GM23338 (cell line): ENCODE measurements around the gene DCTN2. TPM values are rescaled to one million over a fixed set of nuclear protein-coding genes. Genes with fewer than 3 reads are reported as not detected.

ENCODE experiments used
- ATAC-seq: fragments of 200-7000 bp; cut with Tn5 transposase; 3 replicates; pipeline ENCODE4 v1.9.1; 2020
- DNase-seq: peaks from one replicate; pipeline ENCODE4 v3.0.0-alpha.2; 2015; ENCODE audit warnings: low spot score
- H2AFZ ChIP-seq: fragments of 200-600 bp; sonication (generic); 2 replicates; pipeline ENCODE4 v1.8.0; 2016; ENCODE audit warnings: antibody characterized with exemption, mild to moderate bottlenecking, moderate library complexity
- H3F3A ChIP-seq: fragments of 200-600 bp; sonication (generic); replicated peaks from 2 replicates; pipeline ENCODE4 v1.8.0; 2017; ENCODE audit warnings: antibody characterized with exemption, mixed run types, low read depth
- H3K27ac ChIP-seq: fragments of 200-600 bp; sonication (generic); 2 replicates; pipeline ENCODE4 v1.6.1; 2016; ENCODE audit warnings: low read depth
- H3K27me3 ChIP-seq: fragments of 200-600 bp; sonication (generic); 2 replicates; pipeline ENCODE4 v1.8.0; 2016; ENCODE audit warnings: mild to moderate bottlenecking, mixed run types, moderate library complexity; ENCODE audit not compliant: insufficient read depth
- H3K36me3 ChIP-seq: fragments of 200-600 bp; sonication (generic); 2 replicates; pipeline ENCODE4 v1.8.0; 2016; ENCODE audit warnings: mild to moderate bottlenecking; ENCODE audit not compliant: insufficient read depth
- H3K4me1 ChIP-seq: fragments of 200-600 bp; sonication (generic); 2 replicates; pipeline ENCODE4 v1.8.0; 2016; ENCODE audit warnings: mild to moderate bottlenecking, moderate library complexity; ENCODE audit not compliant: insufficient read depth
- H3K4me2 ChIP-seq: fragments of 200-600 bp; sonication (generic); 2 replicates; pipeline ENCODE4 v1.7.1; 2017; ENCODE audit warnings: mixed run types
- H3K4me3 ChIP-seq: fragments of 200-600 bp; sonication (generic); 2 replicates; pipeline ENCODE4 v1.6.1; 2016; ENCODE audit warnings: mixed run types
- H3K79me2 ChIP-seq: fragments of 200-600 bp; sonication (generic); replicated peaks from 2 replicates; pipeline ENCODE4 v1.8.0; 2017; ENCODE audit warnings: mild to moderate bottlenecking; ENCODE audit not compliant: insufficient read depth
- H3K9me2 ChIP-seq: fragments of 200-600 bp; sonication (generic); 2 replicates; pipeline ENCODE4 v1.8.0; 2017; ENCODE audit not compliant: insufficient read depth
- H4K20me1 ChIP-seq: fragments of 200-600 bp; sonication (generic); replicated peaks from 2 replicates; pipeline ENCODE4 v1.8.0; 2017; ENCODE audit warnings: mild to moderate bottlenecking; ENCODE audit not compliant: insufficient read depth
- H3K27ac Mint-ChIP-seq: 2 replicates; pipeline ENCODE4 v1.8.0; 2020; ENCODE audit warnings: inconsistent platforms, mild to moderate bottlenecking, moderate library complexity, mixed read lengths
- H3K27me3 Mint-ChIP-seq: 3 replicates; pipeline ENCODE4 v1.8.0; 2022; ENCODE audit warnings: low read depth, mild to moderate bottlenecking, moderate library complexity, mixed read lengths, inconsistent platforms; ENCODE audit not compliant: insufficient read depth, poor library complexity
- H3K36me3 Mint-ChIP-seq: 3 replicates; pipeline ENCODE4 v1.8.0; 2021; ENCODE audit warnings: low read depth, mild to moderate bottlenecking, inconsistent platforms, moderate library complexity, mixed read lengths
- H3K4me1 Mint-ChIP-seq: 3 replicates; pipeline ENCODE4 v1.8.0; 2020; ENCODE audit warnings: mild to moderate bottlenecking, inconsistent platforms, mixed read lengths
- H3K4me3 Mint-ChIP-seq: 3 replicates; pipeline ENCODE4 v1.8.0; 2021; ENCODE audit warnings: moderate library complexity, mild to moderate bottlenecking, inconsistent platforms, mixed read lengths
- H3K9me3 Mint-ChIP-seq: 3 replicates; pipeline ENCODE4 v1.8.0; 2020; ENCODE audit warnings: moderate library complexity, mild to moderate bottlenecking, inconsistent platforms, mixed read lengths
- CREB1 ChIP-seq: fragments of 250-450 bp; sonication (Bioruptor Pico); IDR thresholded peaks from 2 replicates; pipeline ENCODE4 v1.5.0; 2020; ENCODE audit warnings: low read depth, mild to moderate bottlenecking, moderate library complexity
- CTCF ChIP-seq, 2 experiments: fragments of 200-600 bp in 1 of 2; sonication (generic) in 1 of 2; conservative IDR thresholded peaks; 2 replicates each; pipeline versions ENCODE4 v1.5.1 to v1.6.1; 2016 to 2017; ENCODE audit warnings: antibody characterized with exemption in 2 of 2, low read depth in 2 of 2, mild to moderate bottlenecking in 2 of 2, moderate library complexity in 1 of 2
- JUNB ChIP-seq: IDR thresholded peaks from one replicate; pipeline ENCODE4 v1.6.1; 2016; ENCODE audit warnings: antibody characterized with exemption; ENCODE audit not compliant: unreplicated experiment
- NANOG ChIP-seq: IDR thresholded peaks from 2 replicates; pipeline ENCODE4 v1.6.1; 2016; ENCODE audit warnings: antibody characterized with exemption, borderline replicate concordance
- POLR2AphosphoS5 ChIP-seq: IDR thresholded peaks from 2 replicates; pipeline ENCODE4 v1.6.1; 2016; ENCODE audit warnings: antibody characterized with exemption, low read depth
- REST ChIP-seq: IDR thresholded peaks from one replicate; pipeline ENCODE4 v1.6.1; 2018; ENCODE audit warnings: antibody characterized with exemption; ENCODE audit not compliant: unreplicated experiment
- STAT1 ChIP-seq: IDR thresholded peaks from one replicate; pipeline ENCODE4 v1.6.1; 2016; ENCODE audit warnings: antibody characterized with exemption; ENCODE audit not compliant: unreplicated experiment
- ZNF114 ChIP-seq: fragments of 250-450 bp; sonication (Bioruptor Pico); IDR thresholded peaks from 2 replicates; pipeline ENCODE4 v1.5.0; 2020; ENCODE audit warnings: mild to moderate bottlenecking, moderate library complexity
- ZNF331 ChIP-seq: fragments of 250-450 bp; sonication (Bioruptor Pico); IDR thresholded peaks from 2 replicates; pipeline ENCODE4 v1.5.0; 2020; ENCODE audit warnings: low read depth, mild to moderate bottlenecking, moderate library complexity
- polyA plus RNA-seq: library from polyadenylated mRNA; unstranded; fragments of >200 nt; fragmentation: Nextera tagmentation; extraction: Ambion mirVana; gene quantifications from 2 replicates; pipeline ENCODE4 v1.2.1, GENCODE V29; 2016
- total RNA-seq: library from RNA; depleted of rRNA; stranded (reverse); fragments of >200 nt; shearing (Covaris generic); gene quantifications from 2 replicates; pipeline ENCODE4 v1.2.3, GENCODE V29; 2014
- TF ChIP-seq, protein P1 (sequence below): IDR thresholded peaks from 2 replicates; pipeline ENCODE4 v1.6.1; 2016; ENCODE audit warnings: antibody characterized with exemption

DCTN2 gene
- total and polyA plus RNA-seq, 2 experiments from 2014 or later = 56.1 to 157 TPM

DNA sequence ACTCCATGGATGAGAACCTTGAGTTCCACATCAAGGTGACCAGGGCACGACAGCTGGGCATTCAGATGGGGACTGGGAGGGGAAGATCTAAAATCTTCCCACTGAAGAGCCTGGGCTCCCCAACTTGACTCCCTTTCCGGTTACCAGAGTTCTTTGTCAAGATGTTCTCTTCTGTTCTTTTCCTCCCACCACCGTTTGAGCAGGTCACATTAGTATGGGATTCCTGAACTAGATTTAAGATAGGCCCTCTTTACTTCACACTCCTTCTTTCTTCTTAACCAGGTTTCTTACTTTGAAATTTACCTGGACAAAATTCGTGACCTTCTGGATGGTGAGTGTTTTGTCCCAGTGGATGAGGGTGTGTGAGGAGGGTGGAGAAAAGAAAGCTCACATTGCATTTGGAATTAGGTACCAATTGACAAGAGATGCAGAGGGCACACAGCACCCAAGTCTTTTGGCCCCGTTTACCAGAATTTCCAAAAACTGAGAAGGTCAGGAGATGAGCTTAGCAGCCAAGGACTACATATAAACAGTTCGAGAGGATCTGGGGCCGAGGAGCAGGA, 17.3 kb upstream of the DCTN2 start (continued):
- no peak for TF ChIP-seq CTCF (conservative IDR thresholded peaks at IDR 0.05; ENCODE audit: low read depth in 2 of 2)
- TF ChIP-seq POLR2AphosphoS5 = no peak
- TF ChIP-seq, protein P1, sequence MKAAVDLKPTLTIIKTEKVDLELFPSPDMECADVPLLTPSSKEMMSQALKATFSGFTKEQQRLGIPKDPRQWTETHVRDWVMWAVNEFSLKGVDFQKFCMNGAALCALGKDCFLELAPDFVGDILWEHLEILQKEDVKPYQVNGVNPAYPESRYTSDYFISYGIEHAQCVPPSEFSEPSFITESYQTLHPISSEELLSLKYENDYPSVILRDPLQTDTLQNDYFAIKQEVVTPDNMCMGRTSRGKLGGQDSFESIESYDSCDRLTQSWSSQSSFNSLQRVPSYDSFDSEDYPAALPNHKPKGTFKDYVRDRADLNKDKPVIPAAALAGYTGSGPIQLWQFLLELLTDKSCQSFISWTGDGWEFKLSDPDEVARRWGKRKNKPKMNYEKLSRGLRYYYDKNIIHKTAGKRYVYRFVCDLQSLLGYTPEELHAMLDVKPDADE = no peak
- TF ChIP-seq JUNB = no peak
- TF ChIP-seq REST = no peak
- no peak for TF ChIP-seq CREB1 (CRISPR knock-in tag)

GRCh38 chr12:57563358-57563757, 16.4 kb upstream of the DCTN2 start:
- no peaks in the 10 kb centered on the region; the same call in 1 of the 2 replicates for H4K20me1 ChIP-seq
- no peaks in the 10 kb centered on the region; the same call in 1 of the 2 replicates for H3K36me3 ChIP-seq
- Mint-ChIP-seq H3K4me1 (no peaks in the 10 kb centered on the region), H3K27ac (no peak overlapping the region), H3K27me3 (no peaks in the 10 kb centered on the region), H3K9me3 (no peaks in the 10 kb centered on the region), H3K4me3 (no peak overlapping the region), H3K36me3 (peaks cover 18% of the 10 kb centered on the region; the same call in 2 of the 3 replicates)
- H3K79me2 ChIP-seq = peaks cover 15% of the 10 kb centered on the region; the same call in 1 of the 2 replicates
- H3K9me2 ChIP-seq = no peaks in the 10 kb centered on the region
- H3K27ac ChIP-seq = no peak overlapping the region
- DNase-seq = no peak
- no peaks in the 10 kb centered on the region for H3K4me1 ChIP-seq
- H3F3A ChIP-seq = no peaks in the 10 kb centered on the region
- no peaks in the 10 kb centered on the region for H3K27me3 ChIP-seq
- no peak overlapping the region for H3K4me2 ChIP-seq
- ATAC-seq = no peak
- no peak overlapping the region for H3K4me3 ChIP-seq
- no peak overlapping the region for H2AFZ ChIP-seq
- TF ChIP-seq ZNF114 (CRISPR knock-in tag) = no peak
- no peak for TF ChIP-seq CTCF (conservative IDR thresholded peaks at IDR 0.05; ENCODE audit: low read depth in 2 of 2)
- TF ChIP-seq NANOG = no peak
- no peak for TF ChIP-seq JUNB
- TF ChIP-seq ZNF331 (CRISPR knock-in tag) = no peak
- no peak for TF ChIP-seq STAT1
